HL-60/S4 treated with phorbol 12-myristate 13-acetate at 8.2 ng/mL for 4 days and 3 days (cell line): ENCODE measurements around the gene KCTD10.
"Not testable (repeated sequence)": the region's sequence is repeated elsewhere in the genome, so short reads cannot be mapped to it uniquely, and the experiment has no call there.

ENCODE experiments used
- in situ Hi-C: fragments of 300-500 bp; cut with MboI; formaldehyde crosslinking; loops from 2 replicates; pipeline ENCODE4 v1.15.0; 2022; ENCODE audit warnings: low sequenced_read_pairs

Gene KCTD10

GRCh38 chr12:109450980-109451379 is 26.1 kb downstream of the KCTD10 start:
- in situ Hi-C loops, result no loop called here

GRCh38 chr12:109449845-109450532 is 27.1 kb downstream of the KCTD10 start:
- in situ Hi-C loops, result no loop called here

- in situ Hi-C loops, result no loop called here
Observed at GRCh38 chr12:109448707-109449390, 28.3 kb downstream of the KCTD10 start.

GRCh38 chr12:109448272-109448671 is 28.8 kb downstream of the KCTD10 start:
- in situ Hi-C loops, result no loop called here

GRCh38 chr12:109447482-109447881 is 29.6 kb downstream of the KCTD10 start:
- in situ Hi-C loops, result no loop called here

GRCh38 chr12:109446869-109447268 is 30.2 kb downstream of the KCTD10 start:
- in situ Hi-C loops, result no loop called here

GRCh38 chr12:109445191-109445609 is 31.9 kb downstream of the KCTD10 start:
- in situ Hi-C loops, result no loop called here

GRCh38 chr12:109444259-109444658 is 32.8 kb downstream of the KCTD10 start:
- in situ Hi-C loops, result no loop called here

- in situ Hi-C loops, result no loop called here
Observed at GRCh38 chr12:109443794-109444193, 33.3 kb downstream of the KCTD10 start.

GRCh38 chr12:109440851-109441490 is 36.1 kb downstream of the KCTD10 start:
- in situ Hi-C loops, result no loop called here

GRCh38 chr12:109439951-109440350 is 37.1 kb downstream of the KCTD10 start:
- in situ Hi-C loops, result not testable (repeated sequence)

GRCh38 chr12:109439181-109439580 is 37.9 kb downstream of the KCTD10 start:
- in situ Hi-C loops, result no loop called here

- in situ Hi-C loops, result no loop called here
Observed at GRCh38 chr12:109436188-109436560, 40.9 kb downstream of the KCTD10 start.

- in situ Hi-C loops, result no loop called here
Observed at GRCh38 chr12:109435428-109436187, 41.5 kb downstream of the KCTD10 start.

GRCh38 chr12:109434582-109434981 is 42.5 kb downstream of the KCTD10 start:
- in situ Hi-C loops, result no loop called here

- in situ Hi-C loops, result no loop called here
Observed at GRCh38 chr12:109433618-109434017, 43.5 kb downstream of the KCTD10 start.

GRCh38 chr12:109432842-109433304 is 44.2 kb downstream of the KCTD10 start:
- in situ Hi-C loops, result no loop called here

GRCh38 chr12:109432431-109432830 is 44.7 kb downstream of the KCTD10 start:
- in situ Hi-C loops, result no loop called here

GRCh38 chr12:109430244-109430643 is 46.9 kb downstream of the KCTD10 start:
- in situ Hi-C loops, result no loop called here

- in situ Hi-C loops, result not testable (repeated sequence)
Observed at GRCh38 chr12:109428804-109429203, 48.3 kb downstream of the KCTD10 start.

- in situ Hi-C loops, result no loop called here
Observed at GRCh38 chr12:109428037-109428629, 49.0 kb downstream of the KCTD10 start.
